ENCODE data around the gene SLC44A2. TPM values are rescaled to one million over a fixed set of nuclear protein-coding genes. Genes with fewer than 3 reads are reported as not detected.
A peak's percentile ranks its signal among the peaks of the same experiment; 100 is the strongest.

Gene SLC44A2
- total RNA-seq, 1 donor from 2014 or later = 18.8 TPM

GRCh38 chr19:10612499-10613119, 12.7 kb upstream of the SLC44A2 start:
- no peak for FAIRE-seq
- peak; percentile 55 to 67 for DNase-seq (ENCODE audit: low spot score in 2 of 2)

- no peak for DNase-seq (ENCODE audit: low spot score in 2 of 2)
- FAIRE-seq = no peak
These were observed 9.8 kb upstream of the SLC44A2 start for GRCh38 chr19:10615429-10616023.

GRCh38 chr19:10617409-10618121, 7.8 kb upstream of the SLC44A2 start:
- DNase-seq (ENCODE audit: low spot score in 2 of 2) (no peak), FAIRE-seq (no peak)

- no peak for FAIRE-seq
- DNase-seq (ENCODE audit: low spot score in 2 of 2) = no peak
These were observed 6.5 kb upstream of the SLC44A2 start for GRCh38 chr19:10618846-10619245.

GRCh38 chr19:10620786-10621185, 4.6 kb upstream of the SLC44A2 start:
- DNase-seq (ENCODE audit: low spot score in 2 of 2) (no peak), FAIRE-seq (no peak)

GRCh38 chr19:10621966-10622365, 3.4 kb upstream of the SLC44A2 start:
- FAIRE-seq (no peak), DNase-seq (ENCODE audit: low spot score in 2 of 2) (no peak)

GRCh38 chr19:10624585-10624984, 768 bp upstream of the SLC44A2 start:
- no peak for DNase-seq (ENCODE audit: low spot score in 2 of 2)
- no peak for FAIRE-seq

- FAIRE-seq = no peak
These were observed 397 bp downstream of the SLC44A2 start for GRCh38 chr19:10625762-10626138.

GRCh38 chr19:10631874-10632273, 6.5 kb downstream of the SLC44A2 start:
- no peak for FAIRE-seq
- no peak for DNase-seq (ENCODE audit: low spot score in 2 of 2)

More at GRCh38 chr19:10625762-10626138, 397 bp downstream of the SLC44A2 start:
- no peak for DNase-seq (ENCODE audit: low spot score in 2 of 2)

GRCh38 chr19:10634430-10634829, 9.1 kb downstream of the SLC44A2 start:
- DNase-seq (ENCODE audit: low spot score in 2 of 2) (no peak), FAIRE-seq (no peak)

GRCh38 chr19:10634963-10635362, 9.6 kb downstream of the SLC44A2 start:
- DNase-seq (ENCODE audit: low spot score in 2 of 2) (no peak), FAIRE-seq (no peak)

- DNase-seq (ENCODE audit: low spot score in 2 of 2) (no peak), FAIRE-seq (no peak)
These were observed 11.1 kb downstream of the SLC44A2 start for GRCh38 chr19:10636304-10636972.

GRCh38 chr19:10637894-10638293, 12.5 kb downstream of the SLC44A2 start:
- DNase-seq (ENCODE audit: low spot score in 2 of 2) = no peak
- no peak for FAIRE-seq

- DNase-seq (ENCODE audit: low spot score in 2 of 2) = no peak
- FAIRE-seq = no peak
These were observed 14.5 kb downstream of the SLC44A2 start for GRCh38 chr19:10639836-10640235.

- no peak for FAIRE-seq
- no peak for DNase-seq (ENCODE audit: low spot score in 2 of 2)
These were observed 15.0 kb downstream of the SLC44A2 start for GRCh38 chr19:10640361-10640760.

- FAIRE-seq = no peak
- no peak for DNase-seq (ENCODE audit: low spot score in 2 of 2)
These were observed 15.9 kb downstream of the SLC44A2 start for GRCh38 chr19:10641248-10641647.

GRCh38 chr19:10642473-10643171, 17.3 kb downstream of the SLC44A2 start:
- FAIRE-seq = no peak
- no peak for DNase-seq (ENCODE audit: low spot score in 2 of 2)

- FAIRE-seq = no peak
- DNase-seq (ENCODE audit: low spot score in 2 of 2) = no peak
These were observed 18.0 kb downstream of the SLC44A2 start for GRCh38 chr19:10643172-10643967.

GRCh38 chr19:10643968-10644259, 18.6 kb downstream of the SLC44A2 start:
- no peak for FAIRE-seq
- DNase-seq (ENCODE audit: low spot score in 2 of 2) = no peak
